A673 (cell line): ENCODE measurements around the gene ZSCAN20. TPM values are rescaled to one million over a fixed set of nuclear protein-coding genes. Genes with fewer than 3 reads are reported as not detected.

Experiments
- BruUV-seq: library from RNA; stranded (reverse); fragments of 400-500 nt; replicated peaks from 2 replicates; lab custom pipeline; 2021; lab: Mats Ljungman, UMichigan
- CTCF ChIA-PET: fragments of 300-600 bp; sonication (Branson Sonifier 250); formaldehyde crosslinking; loops from one replicate; lab custom pipeline; 2022; ENCODE audit warnings: antibody characterized with exemption; lab: Charles Lee
- POLR2A ChIA-PET: fragments of 300-600 bp; sonication (Branson Sonifier 250); formaldehyde crosslinking; loops from one replicate; lab custom pipeline; 2022; ENCODE audit warnings: antibody characterized with exemption; ENCODE audit not compliant: low non-redundant PET; lab: Charles Lee
- DNase-seq: peaks from one replicate; pipeline ENCODE4 v3.0.0-alpha.2; 2015; ENCODE audit warnings: low spot score
- H3K27ac ChIP-seq: fragments of 200-600 bp; sonication (generic); 2 replicates; pipeline ENCODE4 v1.5.1; 2016; ENCODE audit warnings: mixed run types, low read depth, mild to moderate bottlenecking, mixed read lengths, antibody characterized with exemption, low read length; ENCODE audit not compliant: poor library complexity, severe bottlenecking
- H3K27me3 ChIP-seq: fragments of 200-600 bp; sonication (generic); replicated peaks from 2 replicates; pipeline ENCODE4 v1.6.1; 2017; ENCODE audit warnings: mixed run types, low read depth, mild to moderate bottlenecking, mixed read lengths, antibody characterized with exemption, low read length; ENCODE audit not compliant: insufficient read depth, poor library complexity
- H3K36me3 ChIP-seq: fragments of 200-600 bp; sonication (generic); 2 replicates; pipeline ENCODE4 v1.6.1; 2016; ENCODE audit warnings: mixed run types, mild to moderate bottlenecking, mixed read lengths, antibody characterized with exemption, low read length; ENCODE audit not compliant: insufficient read depth, poor library complexity, severe bottlenecking
- H3K4me1 ChIP-seq: fragments of 200-600 bp; sonication (generic); 2 replicates; pipeline ENCODE4 v1.6.1; 2017; ENCODE audit warnings: mixed run types, mild to moderate bottlenecking, mixed read lengths, antibody characterized with exemption, low read length; ENCODE audit not compliant: insufficient read depth, poor library complexity, severe bottlenecking
- H3K4me3 ChIP-seq: fragments of 200-600 bp; sonication (generic); 2 replicates; pipeline ENCODE4 v1.5.1; 2016; ENCODE audit warnings: low read depth, mixed run types, mild to moderate bottlenecking, mixed read lengths, low read length; ENCODE audit not compliant: poor library complexity, severe bottlenecking
- H3K9me3 ChIP-seq: fragments of 200-600 bp; sonication (generic); 2 replicates; pipeline ENCODE4 v1.6.1; 2016; ENCODE audit warnings: mixed run types, low read depth, mild to moderate bottlenecking, mixed read lengths, antibody characterized with exemption, low read length; ENCODE audit not compliant: poor library complexity, severe bottlenecking
- CTCF ChIP-seq: fragments of 300-800, 200-600 bp; sonication (generic); conservative IDR thresholded peaks from 2 replicates; pipeline ENCODE4 v1.5.1; 2017; ENCODE audit warnings: low read depth, mild to moderate bottlenecking, antibody characterized with exemption, low read length, moderate library complexity, mixed read lengths
- EZH2 ChIP-seq: fragments of 200-600 bp; sonication (generic); IDR thresholded peaks from 2 replicates; pipeline ENCODE4 v1.6.1; 2017; ENCODE audit warnings: borderline replicate concordance, low read depth, mild to moderate bottlenecking, mixed read lengths, antibody characterized with exemption, low read length; ENCODE audit not compliant: poor library complexity, severe bottlenecking
- intact Hi-C: fragments of 100-400 bp; cut with micrococcal nuclease; formaldehyde crosslinking; loops from one replicate; pipeline ENCODE4 v1.10.0; 2022; ENCODE audit not compliant: unreplicated experiment
- total RNA-seq: library from RNA; stranded (reverse); gene quantifications from 2 replicates; pipeline ENCODE4 v1.2.3, GENCODE V29; 2021

ZSCAN20 gene
- total RNA-seq, 1 experiment from 2014 or later = 4.5 TPM

GRCh38 chr1:33488624-33489023 is 16.2 kb downstream of the ZSCAN20 start:
- no peak overlapping the region for H3K27ac ChIP-seq
- peaks cover 12% of the 10 kb centered on the region for H3K36me3 ChIP-seq
- H3K27me3 ChIP-seq = no peaks in the 10 kb centered on the region
- ChIA-PET POLR2A (no interaction called here), CTCF (no interaction called here)
- peaks cover 10% of the 10 kb centered on the region for H3K9me3 ChIP-seq
- DNase-seq = no peak
- H3K4me3 ChIP-seq = no peak overlapping the region
- H3K4me1 ChIP-seq = no peaks in the 10 kb centered on the region
- BruUV-seq = no TSS peak
- intact Hi-C loops = no loop called here
- TF ChIP-seq CTCF (no peak), EZH2 (no peak)

- BruUV-seq = no TSS peak
- Histone ChIP-seq H3K27me3 (no peaks in the 10 kb centered on the region), H3K9me3 (peaks cover 29% of the 10 kb centered on the region), H3K36me3 (peaks cover 16% of the 10 kb centered on the region), H3K27ac (no peak overlapping the region), H3K4me3 (no peak overlapping the region), H3K4me1 (no peaks in the 10 kb centered on the region)
- DNase-seq = no peak
- TF ChIP-seq EZH2 = no peak
- no peak for TF ChIP-seq CTCF
- intact Hi-C loops = no loop called here
- ChIA-PET CTCF (no interaction called here), POLR2A (interaction anchor here (0.6 kb wide), 1 partner anchor 702 kb away, joined by 3 read pairs; no protein-coding TSS in a partner anchor)
Measured at GRCh38 chr1:33494929-33495328, 22.5 kb downstream of the ZSCAN20 start.

- no peak overlapping the region for H3K4me3 ChIP-seq
- no peak for TF ChIP-seq EZH2
- no peak for TF ChIP-seq CTCF
- no peak for DNase-seq
- H3K4me1 ChIP-seq = no peaks in the 10 kb centered on the region
- peaks cover 5% of the 10 kb centered on the region for H3K36me3 ChIP-seq
- ChIA-PET POLR2A (no interaction called here), CTCF (no interaction called here)
- peaks cover 29% of the 10 kb centered on the region for H3K9me3 ChIP-seq
- no peaks in the 10 kb centered on the region for H3K27me3 ChIP-seq
- intact Hi-C loops = no loop called here
- no TSS peak for BruUV-seq
- H3K27ac ChIP-seq = no peak overlapping the region
Measured at GRCh38 chr1:33497410-33497809, 25.0 kb downstream of the ZSCAN20 start.
